Activated T-cell treated with anti-CD3 and anti-CD28 coated beads, Interleukin-2, amount 50 U/mL, for 24 hours (primary cell): Measurements from ENCODE around the gene MATK.
"Not testable (repeated sequence)": the region's sequence is repeated elsewhere in the genome, so short reads cannot be mapped to it uniquely, and the experiment has no call there.

Experiments used
- DNase-seq: peaks from one replicate; pipeline ENCODE4 v3.0.0-alpha.2; 2020
- H3K27ac Mint-ChIP-seq: 2 replicates; pipeline ENCODE4 v1.8.0; 2020; ENCODE audit warnings: mild to moderate bottlenecking, mixed read lengths
- H3K27me3 Mint-ChIP-seq: 2 replicates; pipeline ENCODE4 v1.8.0; 2020; ENCODE audit warnings: mixed read lengths
- H3K36me3 Mint-ChIP-seq: 2 replicates; pipeline ENCODE4 v1.8.0; 2020; ENCODE audit warnings: low read depth, mixed read lengths
- H3K4me1 Mint-ChIP-seq: 2 replicates; pipeline ENCODE4 v1.8.0; 2020; ENCODE audit warnings: low read depth, mixed read lengths
- H3K4me3 Mint-ChIP-seq: 2 replicates; pipeline ENCODE4 v1.8.0; 2020; ENCODE audit warnings: mild to moderate bottlenecking, moderate library complexity, mixed read lengths
- H3K9me3 Mint-ChIP-seq: 2 replicates; pipeline ENCODE4 v1.8.0; 2020; ENCODE audit warnings: mixed read lengths

Gene MATK

DNA sequence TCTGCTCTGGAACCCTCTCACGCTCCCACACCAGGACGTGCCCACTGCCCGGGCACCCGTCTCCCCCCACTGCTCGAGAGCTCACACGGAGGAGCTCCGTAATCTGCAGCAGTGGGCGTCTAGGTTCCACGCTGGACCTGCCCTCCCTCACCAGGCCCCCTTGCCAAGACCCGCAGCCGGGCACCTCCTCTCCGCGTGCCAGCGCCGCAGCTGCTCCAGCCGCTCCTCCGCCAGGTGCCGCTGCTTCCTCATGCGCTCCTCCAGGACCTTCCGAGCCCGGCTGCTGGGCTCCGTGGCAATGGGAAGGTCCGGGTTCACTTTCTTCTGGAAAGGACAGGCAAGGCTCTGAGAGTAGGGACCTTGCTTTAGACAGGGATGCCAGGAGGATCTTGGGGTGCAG is 35.0 kb upstream of the MATK start:
- H3K27me3 Mint-ChIP-seq = no peaks in the 10 kb centered on the region
- no peak for DNase-seq
- H3K9me3 Mint-ChIP-seq = no peaks in the 10 kb centered on the region
- peaks cover 31% of the 10 kb centered on the region for H3K4me1 Mint-ChIP-seq
- no peak overlapping the region for H3K27ac Mint-ChIP-seq
- H3K36me3 Mint-ChIP-seq = no peaks in the 10 kb centered on the region
- no peak overlapping the region for H3K4me3 Mint-ChIP-seq

DNA sequence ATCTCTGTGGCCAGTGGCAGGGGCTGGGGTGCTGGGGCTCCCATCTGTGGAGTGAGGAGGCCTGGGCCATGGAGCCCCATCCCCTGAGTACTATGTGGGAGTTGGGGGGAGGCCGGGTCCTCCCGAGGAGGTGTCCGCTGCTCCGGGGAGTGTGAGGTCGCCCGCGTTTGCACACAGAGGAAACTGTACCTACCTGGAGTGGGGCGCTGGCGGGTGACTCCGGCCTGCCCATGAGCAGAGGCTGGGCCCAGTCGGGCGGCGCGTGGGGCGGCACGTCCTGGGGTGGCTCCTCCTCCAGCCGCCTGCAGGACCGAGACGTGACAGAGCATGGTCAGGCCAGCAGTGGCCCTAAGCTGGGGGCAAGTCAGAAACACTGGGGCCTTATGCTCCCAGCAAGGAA is 33.8 kb upstream of the MATK start:
- H3K4me1 Mint-ChIP-seq = peaks cover 31% of the 10 kb centered on the region

DNA sequence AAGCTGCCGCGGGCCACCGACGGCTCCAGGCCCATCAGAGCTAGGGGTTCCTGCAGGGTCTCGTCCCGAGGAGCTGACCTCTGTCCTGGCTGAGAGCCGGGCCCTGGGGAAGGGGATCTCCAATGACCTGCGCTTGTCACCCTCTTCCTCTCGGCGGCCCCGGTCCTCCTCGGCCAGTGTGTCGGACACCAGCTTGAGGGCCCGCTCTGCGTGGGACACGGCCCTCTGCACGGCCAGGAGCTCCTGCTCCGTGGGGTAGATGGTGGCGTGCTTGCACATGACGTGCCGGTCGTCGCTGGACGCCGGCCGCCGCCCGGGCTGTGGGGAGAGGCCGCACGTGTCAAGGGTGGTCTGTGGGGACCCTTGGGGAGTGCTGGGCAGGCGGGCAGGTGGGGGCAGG is 32.7 kb upstream of the MATK start:
- H3K4me3 Mint-ChIP-seq = peak overlapping the region; percentile 8
- no peaks in the 10 kb centered on the region for H3K27me3 Mint-ChIP-seq
- no peaks in the 10 kb centered on the region for H3K36me3 Mint-ChIP-seq
- H3K9me3 Mint-ChIP-seq = no peaks in the 10 kb centered on the region
- H3K4me1 Mint-ChIP-seq = peaks cover 41% of the 10 kb centered on the region
- no peak overlapping the region for H3K27ac Mint-ChIP-seq
- DNase-seq = no peak

More for the DNA sequence above, 33.8 kb upstream of the MATK start:
- Mint-ChIP-seq H3K9me3 (no peaks in the 10 kb centered on the region), H3K36me3 (no peaks in the 10 kb centered on the region), H3K27ac (no peak overlapping the region), H3K27me3 (no peaks in the 10 kb centered on the region), H3K4me3 (no peak overlapping the region)
- DNase-seq = no peak

DNA sequence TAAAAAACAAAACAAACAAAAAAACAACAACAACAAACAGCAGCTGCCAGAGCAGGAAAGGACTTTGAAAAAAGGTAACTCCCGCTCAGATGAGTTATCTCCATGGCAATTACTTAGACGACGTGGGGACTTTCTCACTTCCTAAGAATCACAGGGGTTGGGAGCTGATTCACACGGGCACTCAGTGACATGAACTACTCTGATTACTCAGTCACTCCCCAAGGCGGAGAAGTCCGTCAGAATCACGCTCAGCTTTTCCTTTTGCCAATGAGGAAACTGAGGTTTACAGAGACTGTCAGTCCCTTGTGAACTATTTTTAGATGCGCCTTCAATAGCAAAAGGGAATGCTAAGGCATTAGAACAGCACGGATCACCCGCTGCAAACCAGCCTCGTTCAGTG is 32.3 kb upstream of the MATK start:
- peaks cover 46% of the 10 kb centered on the region for H3K4me1 Mint-ChIP-seq
- peak overlapping the region; percentile 8 for H3K4me3 Mint-ChIP-seq
- H3K27ac Mint-ChIP-seq = peak overlapping the region; percentile 80
- DNase-seq = no peak
- no peaks in the 10 kb centered on the region for H3K9me3 Mint-ChIP-seq
- H3K36me3 Mint-ChIP-seq = no peaks in the 10 kb centered on the region
- no peaks in the 10 kb centered on the region for H3K27me3 Mint-ChIP-seq

DNA sequence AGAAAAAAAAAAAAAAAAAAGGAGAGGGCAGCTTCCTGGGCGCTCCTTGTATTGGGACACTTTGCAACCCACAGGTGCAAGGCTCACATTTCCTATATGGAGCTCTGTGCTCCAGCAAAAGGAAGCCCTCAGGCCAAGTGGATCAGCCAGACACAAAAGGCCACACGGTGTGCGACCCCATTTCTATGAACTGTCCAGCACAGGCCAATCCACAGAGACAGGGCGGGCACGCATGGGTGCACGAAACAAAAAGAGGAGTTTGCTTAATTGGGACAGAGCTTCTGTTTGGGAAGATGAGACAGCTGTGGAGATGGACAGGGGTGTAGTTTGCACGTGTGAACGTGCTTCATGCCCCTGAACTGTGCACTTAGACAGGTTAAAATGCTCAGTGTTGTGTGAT is 31.6 kb upstream of the MATK start:
- H3K4me1 Mint-ChIP-seq = peaks cover 53% of the 10 kb centered on the region
- H3K27ac Mint-ChIP-seq = peak overlapping the region; percentile 80

DNA sequence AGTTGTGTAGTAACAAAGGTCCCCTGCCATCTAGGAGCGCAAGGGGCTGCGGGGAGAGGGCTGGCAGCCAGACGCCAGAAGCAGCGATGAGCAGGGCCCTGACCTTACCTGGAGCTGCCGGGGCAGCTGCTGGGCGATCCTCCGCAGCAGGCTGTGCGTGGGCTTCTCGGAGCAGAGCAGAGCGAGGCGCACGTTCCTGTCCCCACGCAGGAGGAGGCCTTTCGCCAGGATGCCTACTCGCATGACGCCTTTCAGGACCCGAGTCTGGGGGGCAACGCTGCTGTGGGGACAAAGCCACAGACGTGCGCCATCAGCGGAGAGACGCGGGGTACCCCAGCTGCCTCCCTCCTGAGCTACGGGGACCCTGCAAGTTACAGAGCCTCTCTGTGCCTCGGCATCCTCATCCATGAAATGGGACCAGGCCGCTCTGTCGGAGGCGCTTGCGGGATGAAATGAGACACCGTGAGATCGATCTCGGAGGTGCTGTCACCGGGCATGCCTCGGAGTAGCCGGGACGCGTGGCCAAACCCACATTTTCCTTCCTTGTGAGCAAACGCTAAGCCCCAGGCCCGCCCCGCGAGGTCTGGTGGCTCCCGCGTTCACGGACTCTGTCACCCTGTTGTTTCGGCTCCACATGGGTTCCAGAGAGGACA is 30.5 kb upstream of the MATK start:
- Mint-ChIP-seq H3K27ac (no peak overlapping the region), H3K27me3 (no peaks in the 10 kb centered on the region), H3K4me3 (no peak overlapping the region), H3K9me3 (no peaks in the 10 kb centered on the region), H3K36me3 (no peaks in the 10 kb centered on the region), H3K4me1 (peaks cover 55% of the 10 kb centered on the region)
- no peak for DNase-seq

More for the DNA sequence above, 31.6 kb upstream of the MATK start:
- no peak for DNase-seq
- Mint-ChIP-seq H3K9me3 (no peaks in the 10 kb centered on the region), H3K27me3 (no peaks in the 10 kb centered on the region), H3K36me3 (no peaks in the 10 kb centered on the region), H3K4me3 (no peak overlapping the region)

DNA sequence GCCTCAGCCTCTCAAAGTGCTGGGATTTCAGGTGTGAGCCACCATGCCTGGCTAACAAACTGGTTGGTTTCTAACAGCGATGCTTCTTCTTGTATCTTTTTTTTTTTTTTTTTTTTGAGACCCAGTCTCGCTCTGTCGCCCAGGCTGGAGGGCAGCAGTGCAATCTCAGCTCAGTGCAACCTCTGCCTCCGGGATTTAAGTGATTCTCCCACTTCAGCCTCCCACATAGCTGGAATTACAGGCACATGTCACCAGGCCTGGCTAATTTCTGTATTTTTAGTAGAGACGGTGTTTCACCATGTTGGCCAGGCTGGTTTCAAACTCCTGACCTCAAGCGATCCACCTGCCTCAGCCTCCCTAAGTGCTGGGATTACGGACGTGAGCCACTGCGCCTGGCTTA is 30.0 kb upstream of the MATK start:
- H3K9me3 Mint-ChIP-seq, H3K27ac Mint-ChIP-seq, H3K4me3 Mint-ChIP-seq, DNase-seq, H3K36me3 Mint-ChIP-seq, H3K27me3 Mint-ChIP-seq: not testable (repeated sequence)
- peaks cover 55% of the 10 kb centered on the region for H3K4me1 Mint-ChIP-seq

DNA sequence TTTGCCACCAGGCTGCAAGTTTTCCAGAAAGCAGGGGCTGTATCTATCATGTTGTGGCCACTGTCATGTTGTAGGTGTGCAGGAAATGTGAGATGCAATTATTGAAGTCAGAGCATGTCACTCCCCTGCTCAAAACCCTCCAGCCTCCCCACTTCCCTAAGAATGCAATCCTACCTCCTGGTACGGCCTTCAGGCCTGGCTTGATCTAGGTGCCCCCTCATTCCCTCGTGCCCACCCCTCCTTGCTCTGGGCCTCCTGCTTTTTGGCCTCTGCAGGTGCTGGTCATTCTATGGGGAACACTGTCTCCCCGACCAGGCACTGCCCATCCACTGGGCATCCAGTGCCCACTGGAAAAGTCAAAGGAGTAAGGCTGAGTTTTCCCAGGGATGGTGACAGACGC is 28.5 kb upstream of the MATK start:
- Mint-ChIP-seq H3K27me3 (no peaks in the 10 kb centered on the region), H3K36me3 (no peaks in the 10 kb centered on the region), H3K27ac (peak overlapping the region; percentile 95), H3K4me1 (peaks cover 66% of the 10 kb centered on the region), H3K9me3 (no peaks in the 10 kb centered on the region), H3K4me3 (no peak overlapping the region)
- DNase-seq = no peak

DNA sequence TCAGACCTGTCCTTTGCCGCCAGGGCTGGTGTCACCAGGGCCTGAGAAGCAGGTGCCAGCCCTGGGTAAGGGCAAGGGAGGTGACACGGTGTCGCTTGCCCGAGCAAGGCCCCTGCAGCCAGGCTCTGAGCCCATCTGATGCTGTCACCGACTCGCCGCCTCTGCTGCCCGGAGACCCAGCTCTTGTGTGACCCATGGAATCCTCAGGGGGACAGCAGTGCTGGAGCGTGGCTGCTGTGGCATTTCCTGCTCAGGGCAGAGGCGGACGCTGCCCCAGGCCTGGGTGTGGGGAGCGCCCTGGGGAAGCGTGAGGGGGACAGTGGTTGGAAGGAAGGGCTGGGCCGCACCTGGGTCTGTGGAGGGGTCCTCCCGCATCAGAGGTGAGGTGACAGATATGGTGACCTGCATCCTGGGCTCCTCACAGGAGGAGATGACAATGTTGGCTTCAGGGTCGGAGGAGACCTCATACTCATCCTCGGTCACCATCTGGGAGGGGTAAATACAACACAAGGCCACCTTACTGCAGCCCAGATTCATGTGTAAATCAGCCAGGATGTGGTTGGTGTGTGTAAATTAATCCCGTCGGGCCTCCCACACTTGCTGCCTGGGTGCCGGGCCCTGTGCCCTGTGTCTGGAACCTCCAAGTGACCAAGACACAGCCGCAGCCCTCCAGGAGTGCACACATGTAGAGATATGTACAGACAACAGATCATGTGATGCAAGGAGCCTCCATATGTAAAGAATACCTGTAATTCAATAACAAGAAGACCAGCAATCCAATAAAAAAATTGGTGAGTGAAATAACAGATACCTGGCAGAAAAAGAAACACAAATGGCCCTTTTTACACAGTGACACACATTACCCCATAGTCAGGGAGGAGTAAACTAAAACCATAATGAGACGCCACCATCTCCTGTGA is 27.6 kb upstream of the MATK start:
- peak overlapping the region; percentile 95 for H3K27ac Mint-ChIP-seq
- no peaks in the 10 kb centered on the region for H3K36me3 Mint-ChIP-seq
- no peaks in the 10 kb centered on the region for H3K27me3 Mint-ChIP-seq
- peaks cover 61% of the 10 kb centered on the region for H3K4me1 Mint-ChIP-seq
- no peak for DNase-seq
- H3K4me3 Mint-ChIP-seq = no peak overlapping the region
- H3K9me3 Mint-ChIP-seq = no peaks in the 10 kb centered on the region

DNA sequence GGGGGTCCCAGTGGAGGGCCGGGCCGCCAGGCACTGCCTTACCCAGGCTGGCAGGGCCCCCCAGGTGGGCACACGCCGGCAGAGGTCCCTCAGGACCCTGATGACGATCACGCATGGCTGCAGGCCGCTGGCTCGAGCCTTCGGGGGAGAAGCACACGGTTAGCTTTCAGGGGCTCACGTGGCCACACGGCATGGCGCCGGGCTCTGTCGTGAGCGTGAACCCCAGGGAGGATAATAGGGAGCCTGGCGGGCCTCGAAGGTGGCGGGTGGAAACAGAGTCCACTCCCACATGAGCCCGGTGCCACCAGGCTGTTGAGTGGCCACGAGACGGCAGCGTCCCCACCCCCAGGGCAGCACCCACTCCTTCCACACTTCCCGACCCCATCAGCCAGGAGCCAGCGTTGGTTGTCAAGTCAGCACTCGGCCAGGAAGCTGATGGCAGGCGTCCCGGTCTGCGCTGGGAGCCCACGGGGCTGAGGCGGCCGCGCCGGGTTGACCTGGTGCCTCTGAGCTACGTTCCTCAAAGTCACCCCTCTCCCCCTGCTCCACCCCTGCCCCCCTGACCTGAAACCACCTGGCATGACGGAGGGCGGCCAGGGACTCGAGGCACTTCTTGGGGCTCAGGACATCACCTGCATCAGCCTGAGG is 24.7 kb upstream of the MATK start:
- no peak for DNase-seq
- Mint-ChIP-seq H3K9me3 (peaks cover 2% of the 10 kb centered on the region), H3K27me3 (no peaks in the 10 kb centered on the region), H3K4me1 (peaks cover 65% of the 10 kb centered on the region), H3K4me3 (no peak overlapping the region), H3K27ac (peak overlapping the region; percentile 81), H3K36me3 (no peaks in the 10 kb centered on the region)

DNA sequence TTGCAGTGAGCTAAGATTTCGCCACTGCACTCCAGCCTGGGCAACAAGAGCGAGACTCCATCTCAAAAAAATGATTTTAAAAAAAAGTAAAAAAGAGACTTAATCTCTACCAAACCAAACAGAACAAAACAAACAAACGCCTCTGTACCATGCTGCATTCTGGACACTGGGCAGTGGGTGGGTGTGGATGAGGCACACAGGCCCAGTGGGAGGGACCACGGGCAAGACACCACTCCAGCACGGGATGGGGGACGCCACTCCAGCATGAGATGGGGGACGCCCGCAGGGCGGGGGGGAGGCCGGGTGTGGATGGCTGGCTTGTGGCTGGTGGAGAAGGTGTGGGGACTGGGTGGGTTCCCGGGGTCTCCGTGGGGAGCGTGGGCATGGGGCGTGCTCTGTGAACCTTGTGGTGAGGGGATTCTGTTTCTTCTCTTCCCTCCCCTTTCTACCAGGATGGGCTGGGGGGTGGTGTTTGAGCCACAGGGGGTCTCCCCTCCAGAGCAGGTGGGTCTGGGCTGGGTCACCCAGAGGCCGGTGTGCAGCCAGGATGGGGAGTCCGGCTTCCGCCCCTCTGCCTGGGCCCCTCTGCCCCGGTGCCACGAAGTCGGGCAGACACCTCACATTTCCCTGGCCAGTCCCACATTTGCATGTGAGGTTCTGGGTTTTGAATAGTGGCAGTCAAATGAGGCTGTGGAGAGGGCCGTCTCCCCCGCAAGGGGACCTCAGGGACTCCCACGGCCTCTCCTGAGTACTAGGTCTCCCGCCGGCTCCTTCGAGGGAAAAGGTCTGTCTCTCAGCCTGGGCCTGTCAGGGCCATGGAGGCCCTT is 23.9 kb upstream of the MATK start:
- Mint-ChIP-seq H3K27me3 (no peaks in the 10 kb centered on the region), H3K9me3 (peaks cover 2% of the 10 kb centered on the region), H3K27ac (no peak overlapping the region), H3K36me3 (no peaks in the 10 kb centered on the region), H3K4me3 (no peak overlapping the region), H3K4me1 (peaks cover 67% of the 10 kb centered on the region)
- no peak for DNase-seq

DNA sequence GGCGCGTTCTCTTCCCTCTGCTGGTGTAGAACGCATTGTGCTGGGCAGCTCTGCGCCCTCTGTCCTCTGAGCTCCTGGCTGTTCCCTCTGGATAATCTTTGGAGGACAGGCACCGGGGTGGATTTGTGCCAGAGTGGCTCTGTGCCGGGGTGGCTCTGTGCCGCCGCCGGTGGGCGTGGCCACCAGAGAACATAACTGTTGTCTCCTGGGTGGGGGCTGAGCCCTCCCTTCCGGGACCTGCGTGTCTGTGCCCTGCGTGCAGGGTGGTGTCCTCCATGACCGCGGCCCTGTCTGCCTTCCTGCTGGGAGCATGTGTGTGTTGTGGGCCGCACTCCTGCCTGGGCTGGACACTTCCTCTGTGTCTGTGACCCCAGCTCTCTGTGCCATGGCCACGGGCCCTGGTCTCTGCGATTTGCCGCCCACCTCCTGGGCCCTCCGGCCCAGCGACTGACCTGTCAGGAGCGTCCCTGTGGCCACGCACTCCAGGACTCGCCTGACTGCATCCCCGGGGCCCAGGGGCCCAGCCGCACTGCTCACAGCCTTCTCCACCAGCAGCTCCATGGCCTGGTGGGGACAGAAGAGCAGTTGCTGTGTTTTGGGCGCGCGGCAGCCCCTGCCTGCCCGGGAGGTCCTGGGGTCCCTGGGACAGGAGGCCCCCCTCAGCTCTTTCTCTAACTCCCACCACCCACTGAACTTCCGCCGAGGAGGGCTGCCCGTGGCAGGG is 22.4 kb upstream of the MATK start:
- no peak for DNase-seq
- Mint-ChIP-seq H3K4me1 (peaks cover 55% of the 10 kb centered on the region), H3K27ac (no peak overlapping the region), H3K4me3 (no peak overlapping the region), H3K9me3 (peaks cover 2% of the 10 kb centered on the region), H3K36me3 (no peaks in the 10 kb centered on the region), H3K27me3 (no peaks in the 10 kb centered on the region)

DNA sequence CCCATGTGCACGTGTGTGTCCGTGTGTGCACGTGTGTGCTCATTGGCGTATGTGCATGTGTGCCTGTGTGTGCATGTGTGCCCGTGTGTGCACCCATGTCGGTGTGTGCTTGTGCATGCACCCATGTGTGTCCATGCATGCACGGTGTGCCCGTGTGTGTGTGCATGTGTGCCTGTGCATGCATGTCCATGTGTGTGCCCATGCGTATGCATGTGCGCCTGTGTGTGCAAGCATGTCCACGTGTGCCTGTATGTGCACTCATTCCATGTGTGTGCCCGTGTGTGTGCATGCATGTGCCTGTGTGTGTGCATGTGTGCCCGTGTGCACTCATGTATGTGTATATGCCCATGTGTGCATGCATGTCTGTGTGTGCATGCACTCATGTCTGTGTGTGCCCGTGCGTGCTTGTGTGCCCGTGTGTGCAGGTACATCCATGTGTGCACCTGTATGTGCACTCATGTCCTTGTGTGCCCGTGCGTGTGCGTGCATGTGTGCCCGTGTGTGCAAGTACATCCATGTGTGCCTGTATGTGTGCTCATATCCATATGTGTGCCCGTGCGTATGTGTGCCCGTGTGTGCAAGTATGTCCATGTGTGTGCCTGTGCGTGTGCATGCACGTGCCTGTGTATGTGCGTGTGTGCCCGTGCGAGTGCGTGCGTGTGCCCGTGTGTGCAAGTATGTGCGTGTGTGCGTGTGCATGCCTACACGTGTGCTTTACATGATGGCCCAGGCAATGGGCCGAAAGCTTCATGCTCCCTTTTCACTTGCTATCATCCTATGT is 21.6 kb upstream of the MATK start:
- H3K27ac Mint-ChIP-seq = no peak overlapping the region
- peaks cover 2% of the 10 kb centered on the region for H3K9me3 Mint-ChIP-seq
- no peaks in the 10 kb centered on the region for H3K27me3 Mint-ChIP-seq
- peaks cover 47% of the 10 kb centered on the region for H3K4me1 Mint-ChIP-seq
- H3K36me3 Mint-ChIP-seq = no peaks in the 10 kb centered on the region
- H3K4me3 Mint-ChIP-seq = no peak overlapping the region
- no peak for DNase-seq
